ENCODE data around the gene DNER. TPM values are rescaled to one million over a fixed set of nuclear protein-coding genes. Genes with fewer than 3 reads are reported as not detected.

Gene DNER
- total RNA-seq, 1 experiment from 2014 or later = 2.9 TPM

DNA sequence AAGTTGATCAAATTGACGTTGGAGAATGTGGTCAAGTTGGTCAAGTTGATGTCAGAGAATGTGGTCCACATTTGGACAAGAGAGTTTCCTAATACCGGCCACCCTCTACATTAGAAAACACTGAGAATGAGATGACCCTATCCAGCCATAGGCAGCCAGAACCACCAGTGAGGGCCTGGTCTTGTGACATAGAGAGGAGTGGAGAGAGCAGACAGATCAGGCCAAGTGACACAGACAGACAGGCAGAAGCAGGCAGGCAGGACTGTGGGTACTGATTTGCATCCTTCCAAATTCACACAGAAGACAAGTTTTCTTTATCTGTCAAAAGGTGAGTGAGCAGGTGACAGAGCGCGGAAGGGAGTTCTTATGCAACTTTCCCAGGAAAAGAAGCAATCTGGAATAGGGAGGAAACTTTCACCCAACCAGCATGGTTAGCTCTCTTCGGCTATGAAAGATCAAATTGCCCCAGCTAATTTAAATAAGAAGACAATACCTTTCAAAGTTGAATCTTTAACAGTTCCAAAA, 334.2 kb downstream of the DNER start:
- CTCF ChIA-PET = no interaction called here
- H3K36me3 ChIP-seq (ENCODE audit: control insufficient read depth in 1 of 2, insufficient read depth in 2 of 2, low read length in 2 of 2) = no peaks in the 10 kb centered on the region
- DNase-seq (ENCODE audit: low read depth, low spot score) = no peak
- ATAC-seq = no peak
- no peak overlapping the region for H2AFZ ChIP-seq (ENCODE audit: low read depth, low read length, poor library complexity, severe bottlenecking)
- H3K79me2 ChIP-seq (ENCODE audit: insufficient read depth, low read length) = no peaks in the 10 kb centered on the region
- H3K9me3 ChIP-seq (ENCODE audit: control insufficient read depth in 1 of 2, insufficient read depth in 1 of 2, low read depth in 1 of 2, low read length in 2 of 2) = no peaks in the 10 kb centered on the region
- no peaks in the 10 kb centered on the region for H4K20me1 ChIP-seq (ENCODE audit: insufficient read depth)
- H3K4me2 ChIP-seq (ENCODE audit: low read length) = no peak overlapping the region
- no peak overlapping the region for H3K27ac ChIP-seq (ENCODE audit: low read depth, low read length)
- H3K9me2 ChIP-seq (ENCODE audit: insufficient read depth) = no peaks in the 10 kb centered on the region
- no peaks in the 10 kb centered on the region for H3K27me3 ChIP-seq (ENCODE audit: insufficient read depth, low read length)
- POLR2A ChIA-PET = no interaction called here
- H3K4me3 ChIP-seq (replicated peaks in 1 of 2; ENCODE audit: low read depth in 1 of 2, low read length in 2 of 2) = no peak overlapping the region
- RAD21 ChIA-PET (ENCODE audit: low non-redundant PET in 1 of 2, low total read pairs in 2 of 2, uncharacterized antibody in 2 of 2, unreplicated experiment in 2 of 2) = no interaction called here
- BruUV-seq (replicated peaks) = no TSS peak
- no peak for TF ChIP-seq CEBPB (IDR thresholded peaks at IDR 0.05; ENCODE audit: low read depth)
- TF ChIP-seq, protein P1, sequence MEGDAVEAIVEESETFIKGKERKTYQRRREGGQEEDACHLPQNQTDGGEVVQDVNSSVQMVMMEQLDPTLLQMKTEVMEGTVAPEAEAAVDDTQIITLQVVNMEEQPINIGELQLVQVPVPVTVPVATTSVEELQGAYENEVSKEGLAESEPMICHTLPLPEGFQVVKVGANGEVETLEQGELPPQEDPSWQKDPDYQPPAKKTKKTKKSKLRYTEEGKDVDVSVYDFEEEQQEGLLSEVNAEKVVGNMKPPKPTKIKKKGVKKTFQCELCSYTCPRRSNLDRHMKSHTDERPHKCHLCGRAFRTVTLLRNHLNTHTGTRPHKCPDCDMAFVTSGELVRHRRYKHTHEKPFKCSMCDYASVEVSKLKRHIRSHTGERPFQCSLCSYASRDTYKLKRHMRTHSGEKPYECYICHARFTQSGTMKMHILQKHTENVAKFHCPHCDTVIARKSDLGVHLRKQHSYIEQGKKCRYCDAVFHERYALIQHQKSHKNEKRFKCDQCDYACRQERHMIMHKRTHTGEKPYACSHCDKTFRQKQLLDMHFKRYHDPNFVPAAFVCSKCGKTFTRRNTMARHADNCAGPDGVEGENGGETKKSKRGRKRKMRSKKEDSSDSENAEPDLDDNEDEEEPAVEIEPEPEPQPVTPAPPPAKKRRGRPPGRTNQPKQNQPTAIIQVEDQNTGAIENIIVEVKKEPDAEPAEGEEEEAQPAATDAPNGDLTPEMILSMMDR (IDR thresholded peaks at IDR 0.05 in 2 of 3, conservative IDR thresholded peaks at IDR 0.05 in 1 of 3; ENCODE audit: borderline replicate concordance in 1 of 3, insufficient read depth in 1 of 3, low read depth in 2 of 3, low read length in 2 of 3) = no peak
- no peak for TF ChIP-seq EZH2phosphoT487 (IDR thresholded peaks at IDR 0.05; ENCODE audit: borderline replicate concordance)
- no peak for TF ChIP-seq SIN3A (IDR thresholded peaks at IDR 0.05; ENCODE audit: low read depth)
- TF ChIP-seq, protein P2, sequence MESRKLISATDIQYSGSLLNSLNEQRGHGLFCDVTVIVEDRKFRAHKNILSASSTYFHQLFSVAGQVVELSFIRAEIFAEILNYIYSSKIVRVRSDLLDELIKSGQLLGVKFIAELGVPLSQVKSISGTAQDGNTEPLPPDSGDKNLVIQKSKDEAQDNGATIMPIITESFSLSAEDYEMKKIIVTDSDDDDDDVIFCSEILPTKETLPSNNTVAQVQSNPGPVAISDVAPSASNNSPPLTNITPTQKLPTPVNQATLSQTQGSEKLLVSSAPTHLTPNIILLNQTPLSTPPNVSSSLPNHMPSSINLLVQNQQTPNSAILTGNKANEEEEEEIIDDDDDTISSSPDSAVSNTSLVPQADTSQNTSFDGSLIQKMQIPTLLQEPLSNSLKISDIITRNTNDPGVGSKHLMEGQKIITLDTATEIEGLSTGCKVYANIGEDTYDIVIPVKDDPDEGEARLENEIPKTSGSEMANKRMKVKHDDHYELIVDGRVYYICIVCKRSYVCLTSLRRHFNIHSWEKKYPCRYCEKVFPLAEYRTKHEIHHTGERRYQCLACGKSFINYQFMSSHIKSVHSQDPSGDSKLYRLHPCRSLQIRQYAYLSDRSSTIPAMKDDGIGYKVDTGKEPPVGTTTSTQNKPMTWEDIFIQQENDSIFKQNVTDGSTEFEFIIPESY (IDR thresholded peaks at IDR 0.05; ENCODE audit: extremely low read depth, insufficient replicate concordance, low read length) = no peak
- no peak for TF ChIP-seq POLR2AphosphoS5 (IDR thresholded peaks at IDR 0.05; ENCODE audit: low read depth, low read length)
- TF ChIP-seq, protein P3, sequence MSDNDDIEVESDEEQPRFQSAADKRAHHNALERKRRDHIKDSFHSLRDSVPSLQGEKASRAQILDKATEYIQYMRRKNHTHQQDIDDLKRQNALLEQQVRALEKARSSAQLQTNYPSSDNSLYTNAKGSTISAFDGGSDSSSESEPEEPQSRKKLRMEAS (IDR thresholded peaks at IDR 0.05) = no peak
- no peak for TF ChIP-seq TCF7L2 (IDR thresholded peaks at IDR 0.05; ENCODE audit: borderline replicate concordance, extremely low read depth, insufficient read depth, insufficient read length)
- TF ChIP-seq ZNF274 (IDR thresholded peaks at IDR 0.05; ENCODE audit: low read depth, low read length) = no peak
- TF ChIP-seq, protein P4, sequence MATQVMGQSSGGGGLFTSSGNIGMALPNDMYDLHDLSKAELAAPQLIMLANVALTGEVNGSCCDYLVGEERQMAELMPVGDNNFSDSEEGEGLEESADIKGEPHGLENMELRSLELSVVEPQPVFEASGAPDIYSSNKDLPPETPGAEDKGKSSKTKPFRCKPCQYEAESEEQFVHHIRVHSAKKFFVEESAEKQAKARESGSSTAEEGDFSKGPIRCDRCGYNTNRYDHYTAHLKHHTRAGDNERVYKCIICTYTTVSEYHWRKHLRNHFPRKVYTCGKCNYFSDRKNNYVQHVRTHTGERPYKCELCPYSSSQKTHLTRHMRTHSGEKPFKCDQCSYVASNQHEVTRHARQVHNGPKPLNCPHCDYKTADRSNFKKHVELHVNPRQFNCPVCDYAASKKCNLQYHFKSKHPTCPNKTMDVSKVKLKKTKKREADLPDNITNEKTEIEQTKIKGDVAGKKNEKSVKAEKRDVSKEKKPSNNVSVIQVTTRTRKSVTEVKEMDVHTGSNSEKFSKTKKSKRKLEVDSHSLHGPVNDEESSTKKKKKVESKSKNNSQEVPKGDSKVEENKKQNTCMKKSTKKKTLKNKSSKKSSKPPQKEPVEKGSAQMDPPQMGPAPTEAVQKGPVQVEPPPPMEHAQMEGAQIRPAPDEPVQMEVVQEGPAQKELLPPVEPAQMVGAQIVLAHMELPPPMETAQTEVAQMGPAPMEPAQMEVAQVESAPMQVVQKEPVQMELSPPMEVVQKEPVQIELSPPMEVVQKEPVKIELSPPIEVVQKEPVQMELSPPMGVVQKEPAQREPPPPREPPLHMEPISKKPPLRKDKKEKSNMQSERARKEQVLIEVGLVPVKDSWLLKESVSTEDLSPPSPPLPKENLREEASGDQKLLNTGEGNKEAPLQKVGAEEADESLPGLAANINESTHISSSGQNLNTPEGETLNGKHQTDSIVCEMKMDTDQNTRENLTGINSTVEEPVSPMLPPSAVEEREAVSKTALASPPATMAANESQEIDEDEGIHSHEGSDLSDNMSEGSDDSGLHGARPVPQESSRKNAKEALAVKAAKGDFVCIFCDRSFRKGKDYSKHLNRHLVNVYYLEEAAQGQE (IDR thresholded peaks at IDR 0.05; ENCODE audit: low read depth) = no peak
- TF ChIP-seq POLR2A (IDR thresholded peaks at IDR 0.05; ENCODE audit: borderline replicate concordance, extremely low read depth, insufficient read depth, insufficient read length) = no peak
- no peak for TF ChIP-seq JUND (IDR thresholded peaks at IDR 0.05)
- TF ChIP-seq FOSL1 (IDR thresholded peaks at IDR 0.05; ENCODE audit: low read depth) = no peak
- TF ChIP-seq YY1 (IDR thresholded peaks at IDR 0.05; ENCODE audit: extremely low read depth, insufficient replicate concordance, low read depth, low read length) = no peak
- TF ChIP-seq SP1 (IDR thresholded peaks at IDR 0.05; ENCODE audit: low read depth) = no peak
- TF ChIP-seq ELF1 (IDR thresholded peaks at IDR 0.05; ENCODE audit: borderline replicate concordance, low read depth) = no peak
- no peak for TF ChIP-seq ZFX (IDR thresholded peaks at IDR 0.05)
- TF ChIP-seq EGR1 (IDR thresholded peaks at IDR 0.05; ENCODE audit: low read depth) = no peak
- TF ChIP-seq CBX3 (IDR thresholded peaks at IDR 0.05; ENCODE audit: low read depth) = no peak
- peaks cover 0 to 5% of the 10 kb centered on the region in 2 experiments; a peak in 2 of 4 replicates for H3K4me1 ChIP-seq (ENCODE audit: control insufficient read depth in 1 of 2, insufficient read depth in 2 of 2, low read length in 2 of 2)
- intact Hi-C loops (cut with micrococcal nuclease) = no loop called here
- H3K9ac ChIP-seq (ENCODE audit: low read length) = no peak overlapping the region

All from HCT116 (cell line).